H1 (cell line): ENCODE data around the gene DHX34. TPM values are rescaled to one million over a fixed set of nuclear protein-coding genes. Genes with fewer than 3 reads are reported as not detected.

Source experiments
- CTCF ChIA-PET: fragments of 300-600 bp; sonication (Branson Sonifier 250); formaldehyde crosslinking; loops from one replicate; lab custom pipeline; 2021; ENCODE audit not compliant: partially characterized antibody; lab: Charles Lee
- POLR2A ChIA-PET: fragments of 300-600 bp; sonication (Branson Sonifier 250); formaldehyde crosslinking; loops from one replicate; lab custom pipeline; 2021; ENCODE audit warnings: inconsistent platforms; ENCODE audit not compliant: partially characterized antibody; lab: Charles Lee
- DNase-seq, 2 experiments: peaks; one replicate each; pipeline versions ENCODE4 v3.0.0 to v3.0.0-alpha.2; 2010 to 2022; ENCODE audit warnings: low spot score in 2 of 2, low read depth in 1 of 2, mixed read lengths in 1 of 2
- FAIRE-seq: peaks from 2 replicates; lab custom pipeline; 2011; peaks lifted over from hg19 to GRCh38; lab: Jason Lieb, UNC
- H2AFZ ChIP-seq: 2 replicates; pipeline ENCODE4 v1.8.1; 2012; ENCODE audit warnings: low read length, inconsistent platforms
- H2AK5ac ChIP-seq: 2 replicates; pipeline ENCODE4 v1.6.1; 2013; ENCODE audit warnings: low read depth, low read length
- H2BK120ac ChIP-seq: replicated peaks from 2 replicates; pipeline ENCODE3; 2013; ENCODE audit warnings: low read depth, low read length, inconsistent platforms
- H2BK12ac ChIP-seq: 2 replicates; pipeline ENCODE4 v1.6.1; 2013; ENCODE audit warnings: low read depth, low read length
- H2BK15ac ChIP-seq: 2 replicates; pipeline ENCODE4 v1.6.1; 2013; ENCODE audit warnings: low read length
- H2BK20ac ChIP-seq: 2 replicates; pipeline ENCODE4 v1.6.1; 2013; ENCODE audit warnings: low read length
- H2BK5ac ChIP-seq: 2 replicates; pipeline ENCODE4 v1.6.1; 2013; ENCODE audit warnings: low read depth, low read length
- H3K14ac ChIP-seq: 2 replicates; pipeline ENCODE4 v1.6.1; 2013; ENCODE audit warnings: inconsistent platforms; ENCODE audit not compliant: insufficient read length
- H3K18ac ChIP-seq: 2 replicates; pipeline ENCODE4 v1.6.1; 2013; ENCODE audit warnings: low read length; ENCODE audit errors: extremely low read depth
- H3K23ac ChIP-seq: 2 replicates; pipeline ENCODE4 v1.6.1; 2013; ENCODE audit warnings: inconsistent platforms; ENCODE audit not compliant: insufficient read length
- H3K23me2 ChIP-seq: 2 replicates; pipeline ENCODE4 v1.6.1; 2013; ENCODE audit warnings: low read depth, low read length
- H3K27ac ChIP-seq: 2 replicates; pipeline ENCODE4 v1.6.1; 2011; ENCODE audit warnings: low read depth, low read length, inconsistent platforms
- H3K27me3 ChIP-seq, 4 experiments: replicated peaks in 1 of 4; 1 replicate in 1 of 4; 2 replicates in 3 of 4; pipeline versions ENCODE4 v1.6.1 to v1.8.1; 2011 to 2013; ENCODE audit warnings: low read length in 3 of 4, mild to moderate bottlenecking in 3 of 4, inconsistent platforms in 2 of 4, mixed read lengths in 2 of 4, moderate library complexity in 1 of 4; ENCODE audit not compliant: control insufficient read depth in 3 of 4, insufficient read depth in 3 of 4; ENCODE audit errors: extremely low read depth in 1 of 4
- H3K36me3 ChIP-seq, 4 experiments: 2 replicates each; pipeline versions ENCODE4 v1.6.1 to v1.8.1; 2011 to 2013; ENCODE audit warnings: mild to moderate bottlenecking in 4 of 4, low read length in 3 of 4, moderate library complexity in 2 of 4, control low read depth in 1 of 4, inconsistent platforms in 1 of 4; ENCODE audit not compliant: insufficient read depth in 4 of 4, control insufficient read depth in 2 of 4
- H3K4ac ChIP-seq: replicated peaks from 2 replicates; pipeline ENCODE3; 2013; ENCODE audit warnings: low read length, low read depth, mixed read lengths, inconsistent platforms; ENCODE audit not compliant: insufficient read length
- H3K4me1 ChIP-seq, 4 experiments: replicated peaks in 1 of 4; 1 replicate in 1 of 4; 2 replicates in 3 of 4; pipeline versions ENCODE4 v1.6.1 to v1.8.1; 2011 to 2013; ENCODE audit warnings: low read length in 3 of 4, inconsistent platforms in 2 of 4, mixed read lengths in 1 of 4; ENCODE audit not compliant: insufficient read depth in 4 of 4, control insufficient read depth in 3 of 4
- H3K4me2 ChIP-seq, 2 experiments: 2 replicates each; pipeline versions ENCODE4 v1.6.1 to v1.8.1; 2011 to 2013; ENCODE audit warnings: low read depth in 2 of 2, low read length in 2 of 2, control low read depth in 1 of 2, inconsistent platforms in 1 of 2, mild to moderate bottlenecking in 1 of 2; ENCODE audit not compliant: insufficient read depth in 1 of 2
- H3K4me3 ChIP-seq, 4 experiments: fragments of 200-600, 300-600 bp in 1 of 4; sonication (generic), shearing (Covaris generic), sonication (Bioruptor Twin) in 1 of 4; 2 replicates each; pipeline versions ENCODE4 v1.5.1 to v1.8.1; 2011 to 2016; ENCODE audit warnings: low read length in 4 of 4, low read depth in 3 of 4, control low read depth in 2 of 4, inconsistent platforms in 2 of 4, mild to moderate bottlenecking in 2 of 4, mixed read lengths in 1 of 4, moderate library complexity in 1 of 4; ENCODE audit not compliant: insufficient read depth in 2 of 4; ENCODE audit errors: extremely low read depth in 1 of 4
- H3K56ac ChIP-seq: replicated peaks from 2 replicates; pipeline ENCODE3; 2013; ENCODE audit warnings: low read depth, mild to moderate bottlenecking, mixed read lengths, low read length, inconsistent platforms; ENCODE audit not compliant: insufficient read length
- H3K79me1 ChIP-seq: 2 replicates; pipeline ENCODE4 v1.6.1; 2013; ENCODE audit warnings: low read depth, low read length, control low read depth
- H3K79me2 ChIP-seq, 2 experiments: 2 replicates each; pipeline versions ENCODE4 v1.6.1 to v1.8.1; 2012 to 2013; ENCODE audit warnings: low read length in 2 of 2, mild to moderate bottlenecking in 2 of 2, inconsistent platforms in 1 of 2; ENCODE audit not compliant: insufficient read depth in 2 of 2, control insufficient read depth in 1 of 2
- H3K9ac ChIP-seq, 4 experiments: replicated peaks in 1 of 4; 1 replicate in 1 of 4; 2 replicates in 3 of 4; pipeline versions ENCODE4 v1.6.1 to v1.8.1; 2011 to 2013; ENCODE audit warnings: low read depth in 3 of 4, low read length in 3 of 4, control low read depth in 2 of 4, mild to moderate bottlenecking in 2 of 4, moderate library complexity in 2 of 4, inconsistent platforms in 1 of 4; ENCODE audit errors: extremely low read depth in 1 of 4
- H3K9me3 ChIP-seq, 2 experiments: 2 replicates each; pipeline versions ENCODE4 v1.6.1 to v1.8.1; 2012 to 2013; ENCODE audit warnings: mild to moderate bottlenecking in 2 of 2, moderate library complexity in 2 of 2, control low read depth in 1 of 2, inconsistent platforms in 1 of 2, low read depth in 1 of 2, low read length in 1 of 2, mixed read lengths in 1 of 2; ENCODE audit not compliant: insufficient read depth in 2 of 2
- H4K20me1 ChIP-seq, 2 experiments: replicated peaks in 1 of 2; 2 replicates each; pipeline versions ENCODE3 to v1.8.1; 2011 to 2013; ENCODE audit warnings: inconsistent platforms in 2 of 2, low read length in 2 of 2, mild to moderate bottlenecking in 1 of 2; ENCODE audit not compliant: insufficient read depth in 2 of 2, control insufficient read depth in 1 of 2
- H4K5ac ChIP-seq: 2 replicates; pipeline ENCODE4 v1.6.1; 2013; ENCODE audit warnings: low read length, low read depth, mixed read lengths, inconsistent platforms; ENCODE audit not compliant: insufficient read length
- H4K8ac ChIP-seq: 2 replicates; pipeline ENCODE4 v1.8.0; 2013; ENCODE audit warnings: mild to moderate bottlenecking, moderate library complexity, low read length, inconsistent platforms; ENCODE audit not compliant: insufficient read depth; ENCODE audit errors: extremely low read depth
- H4K91ac ChIP-seq: replicated peaks from 2 replicates; pipeline ENCODE3; 2013; ENCODE audit warnings: low read length, mixed read lengths, inconsistent platforms; ENCODE audit not compliant: insufficient read length
- CEBPB ChIP-seq: IDR thresholded peaks from 2 replicates; pipeline ENCODE4 v1.6.1; 2012; ENCODE audit warnings: low read depth, low read length
- CREB1 ChIP-seq: IDR thresholded peaks from 2 replicates; pipeline ENCODE4 v1.6.1; 2012; ENCODE audit warnings: inconsistent platforms
- GTF2F1 ChIP-seq: IDR thresholded peaks from 2 replicates; pipeline ENCODE4 v1.6.1; 2012; ENCODE audit warnings: low read depth, low read length, improper control_type of control experiment, borderline replicate concordance
- RFX5 ChIP-seq: IDR thresholded peaks from 2 replicates; pipeline ENCODE4 v1.6.1; 2011; ENCODE audit warnings: low read depth, low read length, improper control_type of control experiment, borderline replicate concordance
- RNF2 ChIP-seq: fragments of 200-900, 300-1000 bp; sonication (generic); IDR thresholded peaks from 2 replicates; pipeline ENCODE4 v1.7.1; 2016; ENCODE audit warnings: borderline replicate concordance, low read depth, mild to moderate bottlenecking, antibody characterized with exemption, low read length; ENCODE audit not compliant: poor library complexity, severe bottlenecking; ENCODE audit errors: missing control alignments
- SUZ12 ChIP-seq: fragments of 200-600 bp; sonication (generic); IDR thresholded peaks from 2 replicates; pipeline ENCODE4 v1.6.1; 2012; ENCODE audit warnings: mild to moderate bottlenecking, inconsistent platforms, low read length, moderate library complexity, mixed read lengths
- TAF1 ChIP-seq: IDR thresholded peaks from 2 replicates; pipeline ENCODE4 v1.6.1; 2011; ENCODE audit warnings: mild to moderate bottlenecking, low read depth, low read length
- TBP ChIP-seq: IDR thresholded peaks from 2 replicates; pipeline ENCODE4 v1.6.1; 2011; ENCODE audit warnings: low read depth, low read length, improper control_type of control experiment
- TCF12 ChIP-seq: IDR thresholded peaks from 2 replicates; pipeline ENCODE4 v1.6.1; 2011; ENCODE audit warnings: low read depth, mild to moderate bottlenecking, low read length
- WGBS, 2 experiments: shearing (Covaris generic) in 1 of 2; methylation state at CpG; one replicate each; pipeline versions ENCODE4 v1.1.6 to v1.1.7; 2013 to 2015; ENCODE audit warnings: low lambda C conversion rate in 2 of 2, mixed read lengths in 2 of 2, inconsistent platforms in 1 of 2, low coverage in 1 of 2, missing lambda C conversion rate in 1 of 2; ENCODE audit not compliant: insufficient replicate concordance in 2 of 2, insufficient coverage in 1 of 2, insufficient read length in 1 of 2; ENCODE audit errors: extremely low coverage in 1 of 2, missing lambda C conversion rate in 1 of 2; 5-methylcytosine and 5-hydroxymethylcytosine counted together
- polyA plus RNA-seq, 7 experiments: library from polyadenylated mRNA; depleted of rRNA in 3 of 7; stranded (reverse) in 5 of 7; unstranded in 2 of 7; fragments of >200 nt in 5 of 7; fragments of 200-250 nt in 2 of 7; gene quantifications; 1 replicate in 5 of 7; 2 replicates in 1 of 7; 4 replicates in 1 of 7; pipeline versions ENCODE4 v1.2.1 to v1.2.3, GENCODE V29; 2011 to 2013; ENCODE audit warnings: missing spikeins in 2 of 7, mixed read lengths in 2 of 7
- total RNA-seq: library from RNA; stranded (reverse); fragmentation: NEBNext Ultra II Directional; extraction: Animal tissue kit (Norgen Biotek cat#: 25700); gene quantifications from 2 replicates; pipeline ENCODE4 v1.2.1, GENCODE V29; 2021
- TF ChIP-seq, protein P1 (sequence below): IDR thresholded peaks from 2 replicates; pipeline ENCODE4 v1.6.1; 2012; ENCODE audit warnings: inconsistent platforms

DHX34 gene
- total and polyA plus RNA-seq, 2 of the 8 experiments (the other 6 are each of a cell fraction or from before 2014, with no cell fraction given), result 17.5 to 24.3 TPM

DNA sequence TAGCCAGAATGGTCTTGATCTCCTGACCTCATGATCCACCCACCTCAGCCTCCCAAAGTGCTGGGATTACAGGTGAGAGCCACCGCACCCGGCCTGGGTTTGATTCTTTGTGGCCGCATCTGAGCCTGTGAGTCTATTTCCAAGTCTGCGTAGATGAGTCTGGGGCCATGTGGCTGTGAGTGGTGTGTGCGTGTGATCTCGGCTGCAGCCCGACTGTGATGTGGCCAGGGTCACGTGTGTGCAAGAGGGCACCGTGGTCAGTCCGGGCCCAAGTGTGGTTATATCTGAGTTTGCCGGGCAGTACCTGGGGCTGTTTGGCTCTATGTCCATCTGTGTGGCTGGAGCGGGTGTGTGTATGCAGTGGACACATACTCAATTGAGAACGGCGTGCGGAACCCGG, 64.8 kb downstream of the DHX34 start:
- DNase-seq, result no peak
- Histone ChIP-seq H3K4me1 (peaks cover 6 to 17% (median 10%) of the 10 kb centered on the region in 4 experiments), H3K79me2 (no peaks in the 10 kb centered on the region), H3K9me3 (no peaks in the 10 kb centered on the region), H3K4me3 (no peak overlapping the region), H2BK120ac (no peak overlapping the region), H3K56ac (no peak overlapping the region), H3K36me3 (peaks cover 0 to 3% (median 0%) of the 10 kb centered on the region in 4 experiments; a peak in 1 of 8 replicates), H4K5ac (no peak overlapping the region), H3K27me3 (peaks cover 12 to 32% (median 31%) of the 10 kb centered on the region in 4 experiments)
- TF ChIP-seq TAF1 (no peak), CREB1 (no peak), SUZ12 (no peak), RNF2 (no peak), RFX5 (no peak), GTF2F1 (no peak), TCF12 (no peak), TBP (no peak), CEBPB (no peak)
- TF ChIP-seq, protein P1, sequence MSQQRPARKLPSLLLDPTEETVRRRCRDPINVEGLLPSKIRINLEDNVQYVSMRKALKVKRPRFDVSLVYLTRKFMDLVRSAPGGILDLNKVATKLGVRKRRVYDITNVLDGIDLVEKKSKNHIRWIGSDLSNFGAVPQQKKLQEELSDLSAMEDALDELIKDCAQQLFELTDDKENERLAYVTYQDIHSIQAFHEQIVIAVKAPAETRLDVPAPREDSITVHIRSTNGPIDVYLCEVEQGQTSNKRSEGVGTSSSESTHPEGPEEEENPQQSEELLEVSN, result no peak
- TF ChIP-seq, all 59 proteins: peak for 0
- Histone ChIP-seq H2BK12ac (no peak overlapping the region; the same call in 1 of the 2 replicates), H2AFZ (no peak overlapping the region), H3K27ac (no peak overlapping the region), H2BK5ac (no peak overlapping the region), H2BK15ac (0 out of 2 replicates have a peak overlapping the region, but pooled peaks have one; percentile 92), H3K23ac (no peak overlapping the region), H2AK5ac (no peak overlapping the region), H2BK20ac (no peak overlapping the region), H4K20me1 (peaks cover 3 to 12% of the 10 kb centered on the region in 2 experiments), H3K4ac (no peak overlapping the region), H3K14ac (no peak overlapping the region), H3K23me2 (peaks cover 19% of the 10 kb centered on the region), H3K4me2 (no peak overlapping the region), H3K18ac (no peak overlapping the region), H4K91ac (no peak overlapping the region), H3K79me1 (no peaks in the 10 kb centered on the region), H4K8ac (no peak overlapping the region), H3K9ac (no peak overlapping the region)
- ChIA-PET CTCF (interaction anchor here (0.8 to 5.2 kb wide), 15 partner anchors 14 to 352 kb away, joined by 3 to 32 read pairs (median 5); no protein-coding TSS in a partner anchor), POLR2A (interaction anchor here (0.7 to 1.5 kb wide), 5 partner anchors 15 to 65 kb away, joined by 3 to 5 read pairs (median 3); no protein-coding TSS in a partner anchor)
- 94% methylated on average over 16 of the region's 16 CpGs; no CpG with 5 or more reads in 1 of the 2 experiments for WGBS, 2 experiments
- no peak for FAIRE-seq
